Measurements from ENCODE around the gene APCDD1.

DNA sequence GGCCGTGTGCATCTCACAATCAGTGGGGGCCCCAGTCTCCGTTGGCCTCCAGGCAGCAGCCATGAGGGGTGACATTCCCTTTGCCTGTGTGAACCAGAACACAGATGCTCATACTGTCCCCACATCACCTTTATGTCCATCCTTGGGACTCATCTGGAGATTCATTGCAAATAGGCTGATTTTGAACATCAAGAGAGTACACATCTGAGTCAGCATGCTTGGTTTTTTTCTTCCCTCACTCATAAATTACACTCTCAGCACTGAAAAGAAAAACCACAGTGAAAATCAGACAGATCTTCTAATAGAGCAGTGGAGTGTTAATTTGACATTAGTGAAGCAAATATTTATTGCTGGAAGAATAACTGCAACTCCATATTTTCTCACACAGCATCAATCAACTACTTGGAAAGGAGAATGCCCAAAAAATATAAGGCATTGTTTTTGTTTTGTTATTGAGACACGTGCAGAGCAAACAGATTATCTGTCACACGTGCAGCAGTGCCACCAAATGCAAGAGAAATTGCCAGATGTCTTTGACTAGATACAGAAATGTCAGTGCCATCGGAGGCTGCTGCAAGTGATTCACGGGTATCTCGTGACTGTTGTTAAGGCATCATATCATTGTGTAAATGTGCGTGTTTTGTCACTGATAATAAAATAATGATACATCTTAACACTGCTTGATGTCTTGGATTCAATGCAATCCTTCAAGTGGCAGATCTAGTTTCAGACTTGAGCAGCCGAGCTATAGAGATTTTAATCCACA is 10.9 kb downstream of the APCDD1 start:
- TF ChIP-seq CTCF (IDR thresholded peaks at IDR 0.05; ENCODE audit: low read depth, low read length) (no peak), EZH2phosphoT487 (IDR thresholded peaks at IDR 0.05; ENCODE audit: low read depth) (no peak)
